Measurements from ENCODE around the gene ACOT11. TPM values are rescaled to one million over a fixed set of nuclear protein-coding genes. Genes with fewer than 3 reads are reported as not detected.

Gene ACOT11
- total RNA-seq, 6 donors from 2014 or later = 2.3 to 13.6 (median 7.0) TPM

- 74 to 75% methylated on average over 5 of the region's 5 CpGs for WGBS, 2 donors
- no peak for TF ChIP-seq EP300 (IDR thresholded peaks at IDR 0.05)
- TF ChIP-seq POLR2AphosphoS5 (IDR thresholded peaks at IDR 0.05) = no peak
- no peak for TF ChIP-seq POLR2A (IDR thresholded peaks at IDR 0.05)
- TF ChIP-seq CTCF (IDR thresholded peaks at IDR 0.05) = no peak
- Histone ChIP-seq H3K27me3 (no peaks in the 10 kb centered on the region), H3K9me3 (peaks cover under 1 to 5% (median 1%) of the 10 kb centered on the region in 4 donors), H3K4me1 (no peaks in the 10 kb centered on the region), H3K36me3 (no peaks in the 10 kb centered on the region), H3K4me3 (no peak overlapping the region), H3K27ac (no peak overlapping the region)
- ATAC-seq (ENCODE audit: low FRiP score in 2 of 2) (no peak), DNase-seq (no peak)
Measured at GRCh38 chr1:54649130-54649898, 101.3 kb downstream of the ACOT11 start.

- no peak for TF ChIP-seq EP300 (IDR thresholded peaks at IDR 0.05)
- TF ChIP-seq POLR2AphosphoS5 (IDR thresholded peaks at IDR 0.05) = no peak
- no peak for TF ChIP-seq CTCF (IDR thresholded peaks at IDR 0.05)
- no peak for TF ChIP-seq POLR2A (IDR thresholded peaks at IDR 0.05)
- 89% methylated on average over 1 of the region's 1 CpG for WGBS, 2 donors
- Histone ChIP-seq H3K27me3 (no peaks in the 10 kb centered on the region), H3K27ac (no peak overlapping the region), H3K9me3 (no peaks in the 10 kb centered on the region), H3K36me3 (no peaks in the 10 kb centered on the region), H3K4me3 (no peak overlapping the region), H3K4me1 (no peaks in the 10 kb centered on the region)
- no peak for ATAC-seq (ENCODE audit: low FRiP score in 2 of 2)
- no peak for DNase-seq
Measured at GRCh38 chr1:54649921-54650320, 101.9 kb downstream of the ACOT11 start.

GRCh38 chr1:54650417-54650816 is 102.4 kb downstream of the ACOT11 start:
- H3K36me3 ChIP-seq = no peaks in the 10 kb centered on the region
- no peak for ATAC-seq (ENCODE audit: low FRiP score in 2 of 2)
- H3K27me3 ChIP-seq = no peaks in the 10 kb centered on the region
- H3K4me1 ChIP-seq = no peaks in the 10 kb centered on the region
- WGBS, 2 donors = 76 to 85% methylated on average over 3 of the region's 3 CpGs
- H3K4me3 ChIP-seq = no peak overlapping the region
- TF ChIP-seq EP300 (IDR thresholded peaks at IDR 0.05) (no peak), POLR2A (IDR thresholded peaks at IDR 0.05) (no peak), CTCF (IDR thresholded peaks at IDR 0.05) (no peak), POLR2AphosphoS5 (IDR thresholded peaks at IDR 0.05) (no peak)
- no peaks in the 10 kb centered on the region for H3K9me3 ChIP-seq
- no peak for DNase-seq
- no peak overlapping the region for H3K27ac ChIP-seq

- no peaks in the 10 kb centered on the region for H3K4me1 ChIP-seq
- ATAC-seq (ENCODE audit: low FRiP score in 2 of 2) = no peak
- H3K27ac ChIP-seq = no peak overlapping the region
- WGBS, 2 donors = 74 to 76% methylated on average over 3 of the region's 3 CpGs
- H3K9me3 ChIP-seq = no peaks in the 10 kb centered on the region
- no peak for TF ChIP-seq EP300 (IDR thresholded peaks at IDR 0.05)
- TF ChIP-seq POLR2A (IDR thresholded peaks at IDR 0.05) = no peak
- TF ChIP-seq POLR2AphosphoS5 (IDR thresholded peaks at IDR 0.05) = no peak
- TF ChIP-seq CTCF (IDR thresholded peaks at IDR 0.05) = no peak
- no peak for DNase-seq
- no peak overlapping the region for H3K4me3 ChIP-seq
- no peaks in the 10 kb centered on the region for H3K36me3 ChIP-seq
- H3K27me3 ChIP-seq = no peaks in the 10 kb centered on the region
Measured at GRCh38 chr1:54651608-54652007, 103.6 kb downstream of the ACOT11 start.

- no peaks in the 10 kb centered on the region for H3K4me1 ChIP-seq
- no peaks in the 10 kb centered on the region for H3K9me3 ChIP-seq
- no peaks in the 10 kb centered on the region for H3K27me3 ChIP-seq
- no peak overlapping the region for H3K4me3 ChIP-seq
- ATAC-seq (ENCODE audit: low FRiP score in 2 of 2) = peak in 1 of 2 donors; percentile 46
- no peak for DNase-seq
- no peaks in the 10 kb centered on the region for H3K36me3 ChIP-seq
- no peak overlapping the region for H3K27ac ChIP-seq
- TF ChIP-seq EP300 (IDR thresholded peaks at IDR 0.05) (no peak), POLR2A (IDR thresholded peaks at IDR 0.05) (no peak), POLR2AphosphoS5 (IDR thresholded peaks at IDR 0.05) (no peak), CTCF (IDR thresholded peaks at IDR 0.05) (no peak)
Measured at GRCh38 chr1:54652168-54652567, 104.1 kb downstream of the ACOT11 start.

All from upper lobe of left lung (tissue), 6 donors.